Measurements from ENCODE around the gene DIDO1. TPM values are rescaled to one million over a fixed set of nuclear protein-coding genes. Genes with fewer than 3 reads are reported as not detected.

Gene DIDO1
- polyA plus RNA-seq, 1 of the 3 experiments (the other 2 are of a cell fraction): 14.7 TPM

- Histone ChIP-seq H3K9ac (no peak overlapping the region), H3K27me3 (ENCODE audit: insufficient read depth) (no peaks in the 10 kb centered on the region), H3K4me2 (no peak overlapping the region), H3K79me2 (ENCODE audit: insufficient read depth) (no peaks in the 10 kb centered on the region), H3K9me3 (no peaks in the 10 kb centered on the region), H3K4me3 (ENCODE audit: low read depth in 2 of 2, low read length in 1 of 2) (no peak overlapping the region), H3K36me3 (replicated peaks in 1 of 2; ENCODE audit: control insufficient read depth in 1 of 2, insufficient read depth in 2 of 2, low read length in 1 of 2) (no peaks in the 10 kb centered on the region), H2AFZ (ENCODE audit: low read depth) (no peak overlapping the region), H3K9me2 (no peaks in the 10 kb centered on the region), H4K20me1 (ENCODE audit: insufficient read depth) (no peaks in the 10 kb centered on the region), H3K27ac (ENCODE audit: low read depth in 2 of 2, low read length in 1 of 2) (no peak overlapping the region), H3K4me1 (ENCODE audit: control insufficient read depth in 1 of 2, insufficient read depth in 2 of 2, low read depth in 1 of 2, low read length in 1 of 2) (no peaks in the 10 kb centered on the region; a peak in 1 of 4 replicates), H3F3A (replicated peaks; ENCODE audit: insufficient read depth) (no peaks in the 10 kb centered on the region)
- DNase-seq: peak; percentile 21
- POLR2A ChIA-PET: no interaction called here
- CTCF ChIA-PET: interaction anchor here (0.9 to 1.7 kb wide), 5 partner anchors 9 to 53 kb away, joined by 3 to 8 read pairs (median 3); no protein-coding TSS in a partner anchor
- WGBS (ENCODE audit: low lambda C conversion rate): 67% methylated on average over 18 of the region's 25 CpGs
- no peak for TF ChIP-seq RXRA (IDR thresholded peaks at IDR 0.05; ENCODE audit: borderline replicate concordance, low read depth)
- no peak for TF ChIP-seq IRF3 (IDR thresholded peaks at IDR 0.05; ENCODE audit: low read depth, low read length)
- TF ChIP-seq YY1 (IDR thresholded peaks at IDR 0.05; ENCODE audit: low read depth): no peak
- no peak for TF ChIP-seq MEF2A (IDR thresholded peaks at IDR 0.05; ENCODE audit: borderline replicate concordance, low read depth)
- TF ChIP-seq MXI1 (IDR thresholded peaks at IDR 0.05; ENCODE audit: low read depth, low read length): no peak
- TF ChIP-seq USF2 (IDR thresholded peaks at IDR 0.05; ENCODE audit: borderline replicate concordance, low read depth, low read length): no peak
- TF ChIP-seq, protein P1, sequence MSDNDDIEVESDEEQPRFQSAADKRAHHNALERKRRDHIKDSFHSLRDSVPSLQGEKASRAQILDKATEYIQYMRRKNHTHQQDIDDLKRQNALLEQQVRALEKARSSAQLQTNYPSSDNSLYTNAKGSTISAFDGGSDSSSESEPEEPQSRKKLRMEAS (IDR thresholded peaks at IDR 0.05; ENCODE audit: low read depth): no peak
- TF ChIP-seq ZBTB33 (IDR thresholded peaks at IDR 0.05; ENCODE audit: borderline replicate concordance, low read depth): no peak
- TF ChIP-seq RCOR1 (IDR thresholded peaks at IDR 0.05; ENCODE audit: low read length): no peak
- no peak for TF ChIP-seq USF1 (IDR thresholded peaks at IDR 0.05; ENCODE audit: borderline replicate concordance, low read depth)
- TF ChIP-seq ELF1 (IDR thresholded peaks at IDR 0.05): no peak
Observed at GRCh38 chr20:62956387-62957135, 30.3 kb upstream of the DIDO1 start.
